Activated CD4-positive, alpha-beta T cell treated with anti-CD3 and anti-CD28 coated beads for 1 hour (primary cell): ENCODE data around the gene ZNF296.

ENCODE experiments used
- DNase-seq: peaks from one replicate; pipeline ENCODE4 v3.0.0-alpha.2; 2020

The ZNF296 gene

GRCh38 chr19:45051929-45052579, 24.2 kb downstream of the ZNF296 start:
- no peak for DNase-seq

GRCh38 chr19:45050036-45050435, 26.2 kb downstream of the ZNF296 start:
- no peak for DNase-seq

- DNase-seq = no peak
Observed at GRCh38 chr19:45049073-45049736, 27.1 kb downstream of the ZNF296 start.

GRCh38 chr19:45047188-45047797, 29.0 kb downstream of the ZNF296 start:
- DNase-seq = no peak

GRCh38 chr19:45046355-45046754, 29.9 kb downstream of the ZNF296 start:
- DNase-seq = no peak

- no peak for DNase-seq
Observed at GRCh38 chr19:45045671-45046353, 30.5 kb downstream of the ZNF296 start.

- DNase-seq = no peak
Observed at GRCh38 chr19:45041125-45041524, 35.2 kb downstream of the ZNF296 start.

GRCh38 chr19:45040059-45040771, 36.1 kb downstream of the ZNF296 start:
- DNase-seq = no peak

GRCh38 chr19:45038931-45039893, 37.1 kb downstream of the ZNF296 start, which contains the start of gene CLASRP:
Gene CLASRP, plus strand, starts transcription at chr19:45039045. Its CDS starts 1,168 bp downstream, at chr19:45040213.
- DNase-seq = peak; percentile 83

- DNase-seq = no peak
Observed at GRCh38 chr19:45037393-45038169, 38.7 kb downstream of the ZNF296 start.

GRCh38 chr19:45035755-45036154, 40.5 kb downstream of the ZNF296 start:
- no peak for DNase-seq

GRCh38 chr19:45032421-45032820, 43.9 kb downstream of the ZNF296 start:
- DNase-seq = no peak

- no peak for DNase-seq
Observed at GRCh38 chr19:45030825-45031224, 45.5 kb downstream of the ZNF296 start.

GRCh38 chr19:45027371-45027770, 48.9 kb downstream of the ZNF296 start:
- no peak for DNase-seq

GRCh38 chr19:45025264-45025663, 51.0 kb downstream of the ZNF296 start:
- DNase-seq = no peak

- DNase-seq = no peak
Observed at GRCh38 chr19:45023048-45023447, 53.2 kb downstream of the ZNF296 start.

GRCh38 chr19:45021971-45022370, 54.3 kb downstream of the ZNF296 start:
- DNase-seq = no peak
